Endothelial cell of umbilical vein (primary cell): ENCODE results near the gene CNKSR3. TPM values are rescaled to one million over a fixed set of nuclear protein-coding genes. Genes with fewer than 3 reads are reported as not detected.

Experiments used
- BruUV-seq: library from RNA; stranded (reverse); fragments of 400-500 nt; replicated peaks from 2 replicates; lab custom pipeline; 2021; lab: Mats Ljungman, UMichigan
- CTCF ChIA-PET: fragments of 300-600, 350-600 bp; sonication (Branson Sonifier 250); formaldehyde crosslinking; loops from one replicate; lab custom pipeline; 2021; ENCODE audit warnings: antibody characterized with exemption, inconsistent platforms; lab: Charles Lee
- POLR2A ChIA-PET: fragments of 300-600, 350-600 bp; sonication (Branson Sonifier 250); formaldehyde crosslinking; loops from one replicate; lab custom pipeline; 2021; ENCODE audit warnings: antibody characterized with exemption, inconsistent platforms; lab: Charles Lee
- DNase-seq: peaks from one replicate; pipeline ENCODE4 v3.0.0-alpha.2; 2011; ENCODE audit warnings: low read depth, low spot score
- FAIRE-seq: peaks from 2 replicates; lab custom pipeline; 2011; peaks lifted over from hg19 to GRCh38; lab: Jason Lieb, UNC
- H2AFZ ChIP-seq: 2 replicates; pipeline ENCODE4 v1.6.0; 2012; ENCODE audit warnings: low read depth, low read length, control low read depth, inconsistent platforms
- H3K27ac ChIP-seq: 2 replicates; pipeline ENCODE4 v1.5.1; 2011; ENCODE audit warnings: low read depth, mild to moderate bottlenecking, control low read depth, low read length, moderate library complexity; ENCODE audit not compliant: insufficient read depth
- H3K27me3 ChIP-seq, 2 experiments: 2 replicates each; pipeline versions ENCODE4 v1.6.0 to v1.6.1; 2011; ENCODE audit warnings: low read length in 2 of 2, mixed read lengths in 1 of 2; ENCODE audit not compliant: control insufficient read depth in 2 of 2, insufficient read depth in 2 of 2
- H3K36me3 ChIP-seq, 2 experiments: 2 replicates in 1 of 2; 3 replicates in 1 of 2; pipeline ENCODE4 v1.5.1; 2011; ENCODE audit warnings: low read length in 2 of 2, mild to moderate bottlenecking in 1 of 2, moderate library complexity in 1 of 2; ENCODE audit not compliant: control insufficient read depth in 2 of 2, insufficient read depth in 2 of 2; ENCODE audit errors: extremely low read depth in 1 of 2
- H3K4me1 ChIP-seq: 3 replicates; pipeline ENCODE4 v1.5.1; 2011; ENCODE audit warnings: mild to moderate bottlenecking, low read length; ENCODE audit not compliant: control insufficient read depth, insufficient read depth; ENCODE audit errors: extremely low read depth
- H3K4me2 ChIP-seq: 2 replicates; pipeline ENCODE4 v1.6.1; 2011; ENCODE audit warnings: low read length, control low read depth, mixed read lengths; ENCODE audit not compliant: insufficient read depth
- H3K4me3 ChIP-seq, 3 experiments: fragments of 200-600 bp in 1 of 3; sonication (generic), shearing (Covaris generic) in 1 of 3; replicated peaks in 1 of 3; 2 replicates each; pipeline ENCODE4 v1.5.1; 2011 to 2016; ENCODE audit warnings: control low read depth in 3 of 3, low read length in 3 of 3, mild to moderate bottlenecking in 2 of 3, inconsistent platforms in 1 of 3, low read depth in 1 of 3, moderate library complexity in 1 of 3; ENCODE audit not compliant: insufficient read depth in 1 of 3
- H3K79me2 ChIP-seq: 2 replicates; pipeline ENCODE4 v1.6.0; 2012; ENCODE audit warnings: low read length, inconsistent platforms; ENCODE audit not compliant: control insufficient read depth, insufficient read depth
- H3K9ac ChIP-seq: replicated peaks from 2 replicates; pipeline ENCODE3; 2011; ENCODE audit warnings: low read length, control low read depth; ENCODE audit not compliant: insufficient read depth; ENCODE audit errors: extremely low read depth
- H3K9me1 ChIP-seq: replicated peaks from 3 replicates; pipeline ENCODE4 v1.6.0; 2011; ENCODE audit warnings: mild to moderate bottlenecking, low read length; ENCODE audit not compliant: control insufficient read depth, insufficient read depth; ENCODE audit errors: extremely low read depth
- H3K9me3 ChIP-seq: replicated peaks from 2 replicates; pipeline ENCODE4 v1.5.1; 2012; ENCODE audit warnings: low read length, inconsistent platforms; ENCODE audit not compliant: control insufficient read depth, insufficient read depth
- H4K20me1 ChIP-seq: replicated peaks from 2 replicates; pipeline ENCODE3; 2011; ENCODE audit warnings: mild to moderate bottlenecking, low read length; ENCODE audit not compliant: control insufficient read depth, insufficient read depth; ENCODE audit errors: extremely low read depth
- CTCF ChIP-seq, 2 donors: IDR thresholded peaks; 1 replicate in 1 of 2; 2 replicates in 1 of 2; pipeline ENCODE4 v1.5.1; 2011; ENCODE audit warnings: low read length in 2 of 2, mild to moderate bottlenecking in 2 of 2, moderate library complexity in 2 of 2, control low read depth in 1 of 2, inconsistent platforms in 1 of 2, low read depth in 1 of 2; ENCODE audit not compliant: insufficient read depth in 1 of 2; ENCODE audit errors: extremely low read depth in 1 of 2
- EZH2 ChIP-seq: IDR thresholded peaks from 2 replicates; pipeline ENCODE4 v1.6.1; 2012; ENCODE audit warnings: borderline replicate concordance, low read depth, mild to moderate bottlenecking, moderate library complexity, low read length, inconsistent platforms; ENCODE audit not compliant: severe bottlenecking
- FOS ChIP-seq: IDR thresholded peaks from 2 replicates; pipeline ENCODE4 v1.6.1; 2011; ENCODE audit warnings: mild to moderate bottlenecking, low read length, moderate library complexity, borderline replicate concordance; ENCODE audit not compliant: insufficient read depth
- GATA2 ChIP-seq: IDR thresholded peaks from 2 replicates; pipeline ENCODE4 v1.7.0; 2011; ENCODE audit warnings: low read depth, mild to moderate bottlenecking, moderate library complexity, mixed read lengths, low read length; ENCODE audit not compliant: insufficient read length, insufficient read depth
- JUN ChIP-seq: IDR thresholded peaks from 2 replicates; pipeline ENCODE4 v1.6.1; 2011; ENCODE audit warnings: borderline replicate concordance, low read depth; ENCODE audit not compliant: insufficient read length, insufficient read depth
- MAX ChIP-seq: IDR thresholded peaks from 2 replicates; pipeline ENCODE4 v1.6.1; 2011; ENCODE audit not compliant: insufficient read depth, insufficient read length
- MYC ChIP-seq: IDR thresholded peaks from one replicate; pipeline ENCODE4 v1.6.1; 2011; ENCODE audit warnings: mild to moderate bottlenecking, low read depth, low read length
- POLR2A ChIP-seq: IDR thresholded peaks from 2 replicates; pipeline ENCODE4 v1.6.1; 2012; ENCODE audit warnings: low read depth, mild to moderate bottlenecking, control low read depth, low read length
- POLR2AphosphoS5 ChIP-seq: IDR thresholded peaks from 2 replicates; pipeline ENCODE4 v1.6.1; 2012; ENCODE audit warnings: low read depth, mild to moderate bottlenecking, control low read depth, low read length, moderate library complexity; ENCODE audit not compliant: insufficient read depth
- dilution Hi-C: fragments of 300-500 bp; cut with MboI; formaldehyde crosslinking; loops from one replicate; pipeline ENCODE4 v1.15.0; 2019; ENCODE audit warnings: low sequenced_read_pairs; ENCODE audit not compliant: extremely low pct_ligation_motif_present
- intact Hi-C: fragments of 100-400 bp; cut with micrococcal nuclease; formaldehyde crosslinking; loops from one replicate; pipeline ENCODE4 v1.10.0; 2022
- polyA plus RNA-seq, 4 experiments: library from polyadenylated mRNA; depleted of rRNA in 3 of 4; stranded (reverse) in 3 of 4; unstranded in 1 of 4; fragments of >200 nt; gene quantifications; 2 replicates each; pipeline versions ENCODE4 v1.2.1 to v1.2.3, GENCODE V29; 2011 to 2012; ENCODE audit warnings: missing spikeins in 1 of 4
- total RNA-seq: library from RNA; stranded (reverse); gene quantifications from 2 replicates; pipeline ENCODE4 v1.2.3, GENCODE V29; 2021

Gene CNKSR3
- total and polyA plus RNA-seq, 2 donors (not counting 3 experiments of a cell fraction or from before 2014, with no cell fraction given), result 2.3 to 15.6 TPM

DNA sequence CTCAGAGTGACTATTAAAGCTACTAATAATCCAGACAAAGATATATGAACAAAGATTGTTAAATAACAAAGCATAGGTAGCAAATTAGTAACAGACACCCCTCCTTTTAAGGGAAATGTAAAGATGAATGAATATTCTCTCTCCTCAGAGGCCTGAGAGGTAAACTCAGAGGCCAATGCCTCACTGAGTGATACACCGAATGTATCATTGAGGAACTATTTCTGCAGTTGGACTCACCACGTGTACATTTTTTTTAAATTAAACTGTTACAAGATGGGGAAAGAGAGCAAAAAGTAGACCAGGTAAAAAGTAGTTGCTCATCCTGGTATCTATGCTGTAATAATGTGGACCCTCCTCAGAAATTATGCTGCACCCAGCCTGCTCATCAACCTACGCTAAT is 81.6 kb downstream of the CNKSR3 start:
- no peaks in the 10 kb centered on the region for H3K27me3 ChIP-seq
- dilution Hi-C loops (no loop called here), intact Hi-C loops (loop anchor here (1.0 kb wide), 1 partner anchor 9 kb away; no protein-coding TSS in a partner anchor)
- POLR2A ChIA-PET, result no interaction called here
- H3K36me3 ChIP-seq, result no peaks in the 10 kb centered on the region
- no TSS peak for BruUV-seq
- no peak overlapping the region for H3K4me2 ChIP-seq
- no peaks in the 10 kb centered on the region for H3K9me1 ChIP-seq
- H2AFZ ChIP-seq, result no peak overlapping the region
- no peaks in the 10 kb centered on the region for H4K20me1 ChIP-seq
- FAIRE-seq (no peak), DNase-seq (no peak)
- H3K9ac ChIP-seq, result no peak overlapping the region
- TF ChIP-seq EZH2 (no peak), MYC (no peak), MAX (no peak), POLR2AphosphoS5 (no peak), GATA2 (no peak), POLR2A (no peak), CTCF (IDR thresholded peaks at IDR 0.05; ENCODE audit: extremely low read depth in 1 of 2, insufficient read depth in 1 of 2, low read depth in 1 of 2, low read length in 2 of 2) (no peak), JUN (no peak), FOS (no peak)
- H3K4me3 ChIP-seq, result no peak overlapping the region
- no peaks in the 10 kb centered on the region for H3K79me2 ChIP-seq
- no peaks in the 10 kb centered on the region for H3K9me3 ChIP-seq
- peaks cover 17% of the 10 kb centered on the region for H3K4me1 ChIP-seq
- CTCF ChIA-PET, result no interaction called here
- no peak overlapping the region for H3K27ac ChIP-seq
